ENCODE measurements around the gene HACD1.
"Not testable (repeated sequence)": the region's sequence is repeated elsewhere in the genome, so short reads cannot be mapped to it uniquely, and the experiment has no call there.

HACD1 gene

GRCh38 chr10:17588420-17588819, 28.8 kb downstream of the HACD1 start:
- H3K4me2 ChIP-seq (ENCODE audit: insufficient read depth, low read length): no peak overlapping the region
- no peak for ATAC-seq (ENCODE audit: insufficient read depth, low read depth)
- H3K9ac ChIP-seq (ENCODE audit: low read depth, low read length): no peak overlapping the region
- no peaks in the 10 kb centered on the region for H3K79me2 ChIP-seq (ENCODE audit: insufficient read depth, low read length)
- H3K4me1 ChIP-seq (ENCODE audit: insufficient read depth, low read length): peaks cover 11% of the 10 kb centered on the region
- no peaks in the 10 kb centered on the region for H4K20me1 ChIP-seq (ENCODE audit: insufficient read depth, low read length)
- no peak overlapping the region for H3K4me3 ChIP-seq (ENCODE audit: low read depth in 1 of 2, low read length in 2 of 2)
- H3K27me3 ChIP-seq (ENCODE audit: insufficient read depth, low read length, poor library complexity): no peaks in the 10 kb centered on the region
- H3K9me3 ChIP-seq (ENCODE audit: insufficient read depth, low read length, severe bottlenecking): no peaks in the 10 kb centered on the region
- H3K27ac ChIP-seq (ENCODE audit: low read length): no peak overlapping the region
- H3K36me3 ChIP-seq (ENCODE audit: insufficient read depth, low read length): no peaks in the 10 kb centered on the region
- DNase-seq: no peak
- TF ChIP-seq CTCF (IDR thresholded peaks at IDR 0.05; ENCODE audit: borderline replicate concordance, extremely low read depth, low read length, poor library complexity, severe bottlenecking): no peak
- TF ChIP-seq EZH2 (IDR thresholded peaks at IDR 0.05; ENCODE audit: borderline replicate concordance, low read depth, low read length, severe bottlenecking): no peak
- no peak overlapping the region for H2AFZ ChIP-seq (ENCODE audit: low read depth, low read length)

- not testable (repeated sequence) for H3K27me3 ChIP-seq (ENCODE audit: insufficient read depth, low read length, poor library complexity); DNase-seq; H3K27ac ChIP-seq (ENCODE audit: low read length); H4K20me1 ChIP-seq (ENCODE audit: insufficient read depth, low read length); H3K9me3 ChIP-seq (ENCODE audit: insufficient read depth, low read length, severe bottlenecking); ATAC-seq (ENCODE audit: insufficient read depth, low read depth); H3K79me2 ChIP-seq (ENCODE audit: insufficient read depth, low read length); H3K36me3 ChIP-seq (ENCODE audit: insufficient read depth, low read length); H3K9ac ChIP-seq (ENCODE audit: low read depth, low read length); H3K4me3 ChIP-seq (ENCODE audit: low read depth in 1 of 2, low read length in 2 of 2)
- Histone ChIP-seq H3K4me1 (ENCODE audit: insufficient read depth, low read length) (peaks cover 11% of the 10 kb centered on the region), H3K4me2 (ENCODE audit: insufficient read depth, low read length) (peak overlapping the region; percentile 50), H2AFZ (ENCODE audit: low read depth, low read length) (peak overlapping the region; percentile 57; the same call in 1 of the 2 replicates)
Observed at GRCh38 chr10:17587321-17587720, 29.9 kb downstream of the HACD1 start.

GRCh38 chr10:17586821-17587234, 30.3 kb downstream of the HACD1 start:
- Histone ChIP-seq H3K4me2 (ENCODE audit: insufficient read depth, low read length) (peak overlapping the region; percentile 50), H3K9ac (ENCODE audit: low read depth, low read length) (no peak overlapping the region), H3K4me3 (ENCODE audit: low read depth in 1 of 2, low read length in 2 of 2) (no peak overlapping the region), H3K4me1 (ENCODE audit: insufficient read depth, low read length) (peaks cover 11% of the 10 kb centered on the region), H4K20me1 (ENCODE audit: insufficient read depth, low read length) (no peaks in the 10 kb centered on the region), H3K36me3 (ENCODE audit: insufficient read depth, low read length) (no peaks in the 10 kb centered on the region), H3K27ac (ENCODE audit: low read length) (peak overlapping the region; percentile 2; the same call in 1 of the 2 replicates), H2AFZ (ENCODE audit: low read depth, low read length) (peak overlapping the region; percentile 57), H3K9me3 (ENCODE audit: insufficient read depth, low read length, severe bottlenecking) (no peaks in the 10 kb centered on the region), H3K27me3 (ENCODE audit: insufficient read depth, low read length, poor library complexity) (no peaks in the 10 kb centered on the region), H3K79me2 (ENCODE audit: insufficient read depth, low read length) (no peaks in the 10 kb centered on the region)
- TF ChIP-seq CTCF (IDR thresholded peaks at IDR 0.05; ENCODE audit: borderline replicate concordance, extremely low read depth, low read length, poor library complexity, severe bottlenecking) (no peak), EZH2 (IDR thresholded peaks at IDR 0.05; ENCODE audit: borderline replicate concordance, low read depth, low read length, severe bottlenecking) (no peak)
- DNase-seq: peak; percentile 10
- peak; percentile 74 for ATAC-seq (ENCODE audit: insufficient read depth, low read depth)

GRCh38 chr10:17585016-17585415, 32.2 kb downstream of the HACD1 start:
- no peaks in the 10 kb centered on the region for H3K36me3 ChIP-seq (ENCODE audit: insufficient read depth, low read length)
- DNase-seq: no peak
- no peaks in the 10 kb centered on the region for H4K20me1 ChIP-seq (ENCODE audit: insufficient read depth, low read length)
- no peak for ATAC-seq (ENCODE audit: insufficient read depth, low read depth)
- no peaks in the 10 kb centered on the region for H3K27me3 ChIP-seq (ENCODE audit: insufficient read depth, low read length, poor library complexity)
- H3K4me1 ChIP-seq (ENCODE audit: insufficient read depth, low read length): peaks cover 11% of the 10 kb centered on the region
- no peaks in the 10 kb centered on the region for H3K79me2 ChIP-seq (ENCODE audit: insufficient read depth, low read length)
- no peak overlapping the region for H3K4me2 ChIP-seq (ENCODE audit: insufficient read depth, low read length)
- no peak overlapping the region for H3K4me3 ChIP-seq (ENCODE audit: low read depth in 1 of 2, low read length in 2 of 2)
- H3K9ac ChIP-seq (ENCODE audit: low read depth, low read length): no peak overlapping the region
- no peak overlapping the region for H2AFZ ChIP-seq (ENCODE audit: low read depth, low read length)
- no peak overlapping the region for H3K27ac ChIP-seq (ENCODE audit: low read length)
- H3K9me3 ChIP-seq (ENCODE audit: insufficient read depth, low read length, severe bottlenecking): no peaks in the 10 kb centered on the region
- TF ChIP-seq CTCF (IDR thresholded peaks at IDR 0.05; ENCODE audit: borderline replicate concordance, extremely low read depth, low read length, poor library complexity, severe bottlenecking): no peak
- TF ChIP-seq EZH2 (IDR thresholded peaks at IDR 0.05; ENCODE audit: borderline replicate concordance, low read depth, low read length, severe bottlenecking): no peak
